Limb (tissue), 2 donors: ENCODE results near the gene MS4A6E.
"Not testable (repeated sequence)": the region's sequence is repeated elsewhere in the genome, so short reads cannot be mapped to it uniquely, and the experiment has no call there.

Experiments used
- DNase-seq, 2 donors: peaks; one replicate each; pipeline ENCODE4 v3.0.0-alpha.2; 2016; ENCODE audit errors: extremely low spot score in 2 of 2

MS4A6E gene, protein sequence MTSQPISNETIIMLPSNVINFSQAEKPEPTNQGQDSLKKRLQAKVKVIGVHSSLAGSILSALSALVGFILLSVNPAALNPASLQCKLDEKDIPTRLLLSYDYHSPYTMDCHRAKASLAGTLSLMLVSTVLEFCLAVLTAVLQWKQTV

DNA sequence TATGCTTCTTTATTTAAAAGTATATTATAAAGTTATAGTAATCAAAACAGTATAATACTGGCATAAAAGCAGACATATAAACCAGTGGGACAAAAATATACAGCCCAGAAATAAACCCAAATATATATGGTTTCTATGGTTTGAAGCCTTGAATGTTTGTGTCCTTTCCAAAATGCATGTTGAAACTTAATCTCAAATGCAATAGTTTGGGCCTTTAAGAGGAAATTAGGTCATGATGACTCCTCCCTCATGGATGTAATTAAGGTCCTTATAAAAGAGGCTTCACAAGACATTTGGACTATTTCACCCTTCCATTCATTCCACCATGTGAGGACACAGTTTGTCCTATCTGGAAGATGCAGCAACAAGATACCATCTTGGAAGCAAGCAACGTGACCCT is at the start of gene MS4A6E:
MS4A6E (plus strand) TSS at position 301 of the 400 bp plus-strand sequence. CDS start 7,641 bp downstream, outside the sequence.
- no peak for DNase-seq

DNA sequence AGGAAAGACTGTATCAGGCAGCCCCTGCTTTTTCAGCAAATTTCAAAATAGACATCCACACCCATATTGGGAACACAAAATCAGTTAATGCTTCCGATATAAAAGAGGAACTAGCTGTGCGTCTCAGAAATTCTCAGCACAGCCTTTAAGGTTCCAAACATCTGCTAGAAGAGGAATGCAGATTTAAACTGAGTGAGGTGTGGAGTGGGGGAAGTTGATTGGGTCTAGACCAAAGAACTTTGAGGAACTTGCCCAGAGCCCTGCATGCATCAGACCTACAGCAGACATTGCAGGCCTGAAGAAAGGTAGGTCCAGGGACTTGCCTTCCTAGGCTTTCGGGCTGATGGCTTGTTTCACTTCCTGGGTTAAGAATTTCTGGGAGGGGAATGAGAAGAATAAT is 46.6 kb upstream of the MS4A6E start, which contains the start of gene MS4A4A:
MS4A4A (plus strand) TSS at position 255 of the 400 bp plus-strand sequence; CDS start at position 265, 10 bp downstream.
- no peak for DNase-seq

DNA sequence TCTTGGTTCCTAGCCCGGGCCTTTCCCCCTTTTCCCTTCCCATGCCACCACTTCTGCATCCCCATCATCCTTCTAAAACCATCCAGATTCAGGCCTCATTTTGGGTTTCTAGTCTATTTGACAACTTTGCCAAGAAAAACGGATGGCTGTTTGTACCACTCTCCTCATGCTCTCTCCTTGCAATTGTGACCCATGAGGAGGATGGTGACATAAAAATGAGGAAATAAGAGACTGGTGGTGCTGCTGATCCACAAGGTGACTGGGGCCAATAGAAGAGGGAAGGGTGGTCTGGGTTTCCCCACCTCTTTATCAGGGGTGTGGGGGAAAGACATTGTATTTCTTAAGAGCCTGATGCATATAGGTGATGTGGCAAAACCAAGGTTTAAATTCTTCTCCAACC is 45.6 kb upstream of the MS4A6E start:
- no peak for DNase-seq

DNA sequence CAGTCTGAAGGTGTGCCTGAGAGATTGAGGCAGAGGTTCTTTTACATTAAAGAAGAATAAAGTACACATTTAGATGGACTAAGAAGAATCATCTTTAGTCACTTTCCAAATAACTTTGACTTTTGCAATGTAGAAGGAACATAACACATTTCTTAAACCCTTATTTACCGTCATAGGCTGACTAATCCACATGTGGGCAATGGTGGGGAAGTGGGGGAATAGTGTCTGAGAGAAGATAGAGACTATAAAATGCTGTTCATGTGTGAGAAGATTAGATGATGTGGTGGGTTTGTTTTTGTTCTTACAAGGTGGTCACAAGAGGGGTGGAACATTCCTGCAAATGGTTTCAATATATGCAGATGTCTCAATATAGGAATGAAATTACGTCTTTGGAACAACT is 44.8 kb upstream of the MS4A6E start:
- no peak for DNase-seq

DNA sequence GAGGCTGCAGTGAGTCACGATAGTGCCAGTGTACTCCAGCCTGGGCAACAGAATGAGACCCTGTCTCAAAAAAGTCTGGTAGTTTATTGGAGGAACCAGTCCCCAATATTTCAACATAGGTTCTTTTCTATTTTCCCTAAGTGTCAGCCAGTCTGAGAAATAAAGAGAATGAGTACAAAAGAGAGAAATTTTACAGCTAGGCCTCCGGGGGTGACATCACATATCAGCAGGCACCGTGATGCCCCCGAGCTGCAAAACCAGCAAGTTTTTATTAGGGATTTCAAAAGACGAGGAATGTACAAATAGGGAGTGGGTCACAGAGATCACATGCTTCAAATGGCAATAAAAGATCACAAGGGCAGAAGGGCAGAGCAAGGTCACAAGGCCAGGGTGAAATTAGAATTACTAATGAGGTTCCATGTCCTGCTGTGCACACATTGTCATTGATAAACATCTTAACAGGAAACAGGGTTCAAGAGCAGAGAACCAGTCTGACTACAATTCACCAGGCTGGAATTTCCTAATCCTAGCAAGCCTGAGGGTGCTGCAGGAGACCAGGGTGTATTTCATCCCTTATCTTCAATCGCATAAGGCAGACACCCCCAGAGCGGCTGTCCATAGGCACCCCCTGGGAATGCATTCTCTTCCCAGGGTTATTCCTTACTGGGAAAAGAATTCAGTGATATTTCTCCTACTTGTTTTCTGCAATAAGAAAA is 41.5 kb upstream of the MS4A6E start:
- not testable (repeated sequence) for DNase-seq

DNA sequence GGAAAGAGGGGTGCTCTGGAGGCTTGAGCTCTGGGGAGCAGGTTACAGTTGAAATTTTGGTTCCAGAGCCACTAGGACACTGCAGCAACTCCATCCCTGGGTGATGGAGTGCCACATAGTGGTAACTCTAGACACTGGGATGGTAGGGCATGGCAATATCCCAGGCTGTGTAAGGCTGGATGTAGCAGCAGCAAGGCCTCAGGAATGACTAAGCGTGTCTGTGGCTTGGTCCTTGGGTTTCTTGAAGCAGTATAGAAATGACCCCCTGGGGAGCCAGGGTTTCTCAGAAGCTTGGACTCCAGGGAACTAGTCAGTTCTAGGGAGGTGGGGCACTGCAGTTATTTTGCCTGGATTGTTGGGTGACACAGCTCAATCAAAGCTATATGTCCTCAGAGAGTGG is 38.5 kb upstream of the MS4A6E start:
- no peak for DNase-seq

DNA sequence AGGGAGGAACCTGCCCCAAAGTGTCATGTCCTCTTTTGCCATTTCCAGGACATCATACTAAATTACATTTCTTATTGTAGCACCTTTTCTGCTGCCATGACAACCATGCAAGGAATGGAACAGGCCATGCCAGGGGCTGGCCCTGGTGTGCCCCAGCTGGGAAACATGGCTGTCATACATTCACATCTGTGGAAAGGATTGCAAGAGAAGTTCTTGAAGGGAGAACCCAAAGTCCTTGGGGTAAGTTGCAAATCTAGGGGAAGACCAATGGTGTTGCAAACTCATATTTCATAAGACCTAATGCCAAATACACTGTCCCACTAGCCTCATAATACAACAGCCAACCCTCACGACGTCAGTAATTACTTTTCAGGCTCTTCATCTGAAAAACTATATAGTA is 34.9 kb upstream of the MS4A6E start:
- DNase-seq: no peak

DNA sequence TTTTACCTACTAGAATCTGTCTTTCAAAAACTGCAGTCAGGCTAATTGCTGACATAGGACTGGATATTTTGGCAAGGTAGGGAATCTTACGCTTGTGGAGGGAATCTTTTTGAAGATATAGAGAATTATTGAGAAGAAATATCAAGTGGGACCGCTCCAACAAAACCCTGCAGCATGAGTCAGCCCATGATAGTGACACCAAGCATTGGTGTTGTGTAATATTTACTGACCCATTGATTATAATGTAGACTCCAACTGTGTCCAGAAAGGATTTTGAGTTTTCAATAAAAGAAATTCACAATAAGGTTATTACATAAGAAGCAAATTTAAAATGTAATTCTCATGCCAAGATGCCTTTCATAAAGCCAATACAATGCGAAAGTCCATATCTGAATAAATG is 25.9 kb upstream of the MS4A6E start:
- DNase-seq: no peak

DNA sequence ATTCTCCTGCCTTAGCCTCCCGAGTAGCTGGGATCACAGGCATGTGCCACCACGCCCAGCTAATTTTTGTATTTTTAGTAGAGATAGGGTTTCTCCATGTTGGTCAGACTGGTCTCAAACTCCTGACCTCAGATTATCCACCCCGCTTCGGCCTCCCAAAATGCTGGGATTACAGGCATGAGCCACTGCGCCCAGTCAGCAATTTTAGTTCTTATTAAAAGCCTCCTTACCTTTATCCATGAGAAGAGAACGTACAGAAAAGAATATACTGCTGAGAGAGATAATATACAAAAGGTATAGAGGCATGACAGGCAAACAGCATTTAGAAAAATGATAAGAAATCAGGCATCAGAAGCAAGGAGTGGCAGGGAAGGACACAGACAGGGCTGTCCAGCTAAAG is 25.2 kb upstream of the MS4A6E start:
- DNase-seq: not testable (repeated sequence)

DNA sequence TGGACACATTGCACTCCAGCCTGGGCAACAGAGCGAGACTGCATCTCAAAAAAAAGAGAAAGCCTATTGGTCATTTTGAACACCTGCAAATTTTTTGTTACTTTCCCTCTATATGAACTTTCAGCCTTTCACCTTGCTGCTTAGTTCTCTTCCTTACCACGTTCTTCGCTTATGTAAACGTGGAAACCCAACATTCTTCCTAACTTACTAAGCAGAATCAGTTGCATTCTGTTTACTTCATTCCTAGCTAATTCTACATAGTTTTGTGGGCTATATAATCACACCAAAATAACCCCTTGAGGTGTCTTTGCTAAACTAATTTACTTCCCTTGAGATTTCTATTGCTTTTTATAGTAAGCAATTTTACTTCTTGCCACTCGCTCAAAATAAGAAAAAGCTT is 23.4 kb upstream of the MS4A6E start:
- DNase-seq: no peak

DNA sequence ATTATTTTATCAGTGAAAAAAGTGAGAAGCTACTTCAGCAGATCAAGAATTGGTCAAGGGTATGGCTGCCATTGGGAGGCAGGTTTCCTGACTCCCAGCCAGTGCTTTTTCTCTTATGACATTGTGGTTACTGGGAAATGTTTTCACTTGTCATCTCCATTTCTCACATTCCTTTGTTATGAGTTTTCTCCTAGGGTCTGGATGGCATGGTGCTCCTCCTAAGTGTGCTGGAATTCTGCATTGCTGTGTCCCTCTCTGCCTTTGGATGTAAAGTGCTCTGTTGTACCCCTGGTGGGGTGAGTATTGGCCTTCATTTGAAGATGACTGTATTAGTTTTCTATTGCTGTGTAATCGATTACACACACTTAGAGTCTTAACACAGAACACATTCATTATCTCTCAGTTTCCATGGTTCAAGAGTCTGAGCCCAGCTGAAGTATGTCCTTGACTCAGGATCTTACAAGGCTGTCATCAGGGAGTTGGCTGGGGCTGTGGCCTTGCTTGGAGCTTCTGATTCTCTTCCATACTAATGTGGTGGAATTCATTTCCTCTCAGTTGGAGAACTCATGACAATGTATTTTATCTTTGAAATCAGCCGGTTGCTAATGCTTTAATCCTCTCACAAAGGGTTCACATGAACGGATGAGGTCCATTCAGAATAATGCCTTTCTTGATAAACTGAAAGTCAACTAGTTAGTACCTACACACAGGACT is 21.0 kb upstream of the MS4A6E start:
- DNase-seq: no peak

DNA sequence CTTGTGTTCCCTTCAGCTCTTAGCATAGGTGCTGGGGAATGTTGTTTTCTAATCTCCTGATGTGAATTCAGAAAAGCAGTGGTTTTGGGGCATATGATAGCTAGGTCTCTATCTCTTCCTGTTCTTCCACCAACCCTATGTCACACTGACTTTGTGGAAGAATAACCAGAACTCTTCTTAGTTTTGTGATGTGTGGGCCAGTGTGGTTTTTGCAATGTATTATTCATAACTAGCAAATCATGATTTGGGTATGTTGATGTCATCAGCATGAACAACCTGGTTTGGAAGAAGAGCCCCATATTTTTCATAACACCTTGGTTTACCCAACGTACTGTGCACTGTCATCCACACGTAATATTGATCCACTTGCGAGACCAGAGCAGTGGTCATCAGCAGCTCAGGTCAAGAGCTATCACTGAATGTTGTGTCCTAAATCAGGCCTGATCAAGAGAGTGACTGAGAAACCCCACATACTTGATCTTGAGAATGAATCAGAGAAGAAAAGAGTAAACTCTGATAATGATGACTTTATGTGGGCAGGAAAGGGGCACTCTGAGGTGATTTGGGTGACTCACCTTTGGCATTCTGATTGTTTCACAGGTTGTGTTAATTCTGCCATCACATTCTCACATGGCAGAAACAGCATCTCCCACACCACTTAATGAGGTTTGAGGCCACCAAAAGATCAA is 19.4 kb upstream of the MS4A6E start:
- no peak for DNase-seq

DNA sequence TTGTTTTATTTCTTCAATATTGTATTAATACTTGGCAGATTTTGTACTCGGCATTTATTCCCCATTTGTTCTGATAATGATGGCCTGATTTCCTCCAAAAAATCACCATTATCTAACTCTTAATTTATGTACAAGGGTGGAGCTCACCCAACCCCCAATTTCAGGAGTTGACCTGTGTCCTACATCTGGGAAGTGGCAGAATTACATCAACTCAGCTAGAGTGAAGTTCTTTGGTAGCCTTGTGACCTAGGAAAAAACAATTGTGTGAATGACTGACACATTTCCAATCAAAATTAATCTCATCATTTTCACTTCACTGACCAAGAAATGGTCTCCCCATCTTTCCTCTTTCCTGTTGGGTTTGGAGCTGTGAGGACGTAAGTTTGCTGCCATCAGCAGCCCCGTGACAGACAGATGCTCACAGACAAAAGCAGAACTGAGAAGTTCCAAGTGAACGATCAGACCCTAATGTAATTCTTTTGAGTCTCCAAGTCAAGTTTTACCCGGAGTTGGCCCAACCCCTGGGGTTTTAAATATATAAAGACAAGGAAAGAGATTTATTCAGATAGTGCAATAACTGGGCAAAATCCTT is 16.6 kb upstream of the MS4A6E start:
- DNase-seq: no peak

DNA sequence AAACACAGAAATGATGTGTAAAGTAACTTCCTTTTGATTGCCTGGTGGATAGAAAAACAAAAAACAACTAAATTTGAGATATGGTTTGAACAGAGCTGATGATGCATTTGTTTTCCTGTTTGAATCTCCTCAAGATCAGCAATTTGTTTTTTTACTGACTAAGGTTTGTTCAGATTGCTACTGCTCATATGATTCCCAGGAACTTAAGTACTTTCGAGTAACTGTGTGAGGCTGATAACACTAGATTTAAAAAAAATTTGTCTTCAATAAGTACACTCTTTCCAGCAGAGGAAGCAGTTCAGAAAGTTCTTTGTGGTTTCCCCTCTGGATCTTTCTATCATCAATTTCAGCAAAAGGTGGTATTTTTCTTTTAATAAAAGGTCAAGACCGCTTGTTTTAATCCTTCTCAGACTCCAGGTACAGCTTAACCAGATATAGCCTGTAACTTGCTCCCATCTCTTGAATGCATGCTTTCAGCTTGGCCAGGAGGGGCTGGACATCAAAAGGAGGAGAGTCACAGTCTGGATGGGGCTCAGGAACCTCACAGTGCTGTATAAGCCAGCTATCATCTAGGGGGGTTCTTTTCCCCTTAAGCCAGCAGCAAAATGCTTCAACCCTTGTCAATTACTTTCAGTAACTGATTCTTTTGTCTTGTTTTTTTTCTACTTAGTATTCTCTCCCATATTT is 12.3 kb upstream of the MS4A6E start:
- DNase-seq: no peak

DNA sequence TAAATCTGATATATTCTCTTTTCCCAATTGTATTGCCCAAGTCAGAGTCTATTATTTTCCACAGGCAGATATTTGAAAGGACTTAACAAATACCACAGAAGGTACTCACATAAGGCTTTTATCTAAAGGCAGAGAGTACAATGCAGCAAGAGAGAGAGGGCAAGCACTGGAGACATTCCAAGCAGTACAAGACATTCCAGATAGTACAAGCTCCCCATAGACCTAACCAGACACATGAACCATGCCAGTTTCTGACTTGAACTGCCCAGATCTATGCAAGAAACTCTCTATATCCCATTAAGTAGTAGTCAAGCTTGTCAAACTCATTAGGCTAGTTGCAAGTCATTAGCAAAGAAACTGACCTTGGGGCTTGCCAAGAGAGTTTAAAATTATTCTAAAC is 11.2 kb upstream of the MS4A6E start:
- DNase-seq: no peak

DNA sequence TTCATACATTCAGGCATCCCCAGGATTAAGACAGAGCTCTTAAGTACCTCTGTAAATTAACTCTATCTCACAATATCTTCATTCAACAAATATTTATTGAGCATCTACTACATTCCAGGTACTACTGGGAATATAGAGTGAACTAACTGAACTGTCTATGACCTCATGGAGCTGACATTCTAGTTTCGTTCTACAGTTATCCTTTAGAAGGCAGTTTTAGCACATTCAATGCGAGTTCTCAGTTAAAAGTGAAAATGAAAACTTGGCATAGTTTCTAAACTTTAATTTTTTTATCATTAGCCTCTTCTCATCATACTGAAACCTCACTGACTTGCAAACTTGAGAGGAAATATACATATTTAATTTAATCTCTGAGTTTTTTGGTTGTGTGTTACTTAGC is 10.7 kb upstream of the MS4A6E start:
- no peak for DNase-seq

DNA sequence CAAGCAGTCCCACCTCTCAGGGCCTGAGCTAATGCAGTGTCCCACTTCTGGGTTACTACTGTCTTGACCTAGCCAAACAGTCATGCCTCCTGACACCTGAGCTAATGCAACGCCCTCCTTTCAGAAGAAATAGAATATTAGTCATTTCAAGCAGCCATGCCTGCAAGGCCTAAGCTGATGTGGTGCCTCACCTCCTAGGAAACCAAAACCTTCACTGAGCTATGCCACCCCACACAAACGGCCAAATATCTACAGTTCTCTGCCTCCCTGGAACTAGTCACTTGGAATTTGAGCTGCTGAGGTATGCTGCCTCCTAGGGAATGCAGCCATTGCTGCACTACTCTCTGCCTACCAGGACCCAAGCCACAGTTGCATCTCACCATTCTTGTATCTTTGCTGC is 8.3 kb upstream of the MS4A6E start:
- no peak for DNase-seq

DNA sequence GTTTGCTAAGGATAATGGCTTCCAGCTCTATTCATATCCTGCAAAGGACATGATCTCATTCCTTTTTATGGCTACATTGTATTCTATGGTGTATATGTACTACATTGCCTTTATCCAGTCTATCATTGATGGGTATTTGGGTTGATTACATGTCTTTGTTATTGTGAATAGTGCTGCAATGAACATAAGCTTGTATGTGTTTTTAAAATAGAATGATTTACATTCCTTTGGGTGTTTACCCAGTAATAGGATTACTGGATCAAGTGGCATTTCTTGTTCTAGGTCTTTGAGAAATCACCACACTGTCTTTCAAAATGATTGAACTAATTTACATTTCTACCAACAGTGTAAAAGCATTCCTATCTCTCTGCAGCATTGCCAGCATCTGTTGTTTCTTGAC is 6.0 kb upstream of the MS4A6E start:
- no peak for DNase-seq

DNA sequence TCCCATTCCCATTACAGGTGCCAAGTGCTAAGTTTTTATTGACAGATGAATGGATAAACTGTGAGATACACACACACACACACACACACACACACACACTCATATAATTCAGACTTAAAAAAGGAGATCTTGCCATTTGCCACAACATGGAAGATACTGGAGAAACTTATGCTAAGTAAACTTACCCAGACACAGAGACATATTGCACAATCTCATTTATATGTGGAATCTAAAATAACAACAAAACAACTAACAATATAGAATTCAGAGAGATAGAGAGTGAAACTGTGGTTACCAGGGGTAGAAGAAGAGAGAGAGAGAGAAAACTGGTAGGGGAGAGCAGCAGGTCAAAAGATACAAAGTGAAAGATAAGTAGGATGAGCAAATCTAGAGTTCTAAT is 1.4 kb downstream of the MS4A6E start:
- DNase-seq: no peak

DNA sequence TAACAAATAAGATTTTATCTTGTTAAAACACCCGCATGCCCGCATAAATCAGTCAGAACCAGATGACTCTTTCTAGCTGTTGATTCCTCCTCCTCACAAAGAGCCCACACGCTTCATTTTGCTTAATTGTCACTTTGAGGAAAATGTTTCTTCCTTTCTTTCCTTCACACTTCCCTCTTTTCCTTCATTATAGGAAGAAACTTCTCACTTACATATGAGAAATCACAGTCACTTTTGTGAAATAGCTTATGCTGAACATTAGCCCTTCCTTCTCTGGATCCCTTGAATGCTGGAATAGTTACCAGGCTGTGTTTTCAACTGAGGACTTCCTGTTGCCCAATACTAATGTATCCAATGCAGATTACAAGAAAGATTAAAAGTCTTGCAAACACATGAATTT is 5.8 kb downstream of the MS4A6E start:
- DNase-seq: no peak

DNA sequence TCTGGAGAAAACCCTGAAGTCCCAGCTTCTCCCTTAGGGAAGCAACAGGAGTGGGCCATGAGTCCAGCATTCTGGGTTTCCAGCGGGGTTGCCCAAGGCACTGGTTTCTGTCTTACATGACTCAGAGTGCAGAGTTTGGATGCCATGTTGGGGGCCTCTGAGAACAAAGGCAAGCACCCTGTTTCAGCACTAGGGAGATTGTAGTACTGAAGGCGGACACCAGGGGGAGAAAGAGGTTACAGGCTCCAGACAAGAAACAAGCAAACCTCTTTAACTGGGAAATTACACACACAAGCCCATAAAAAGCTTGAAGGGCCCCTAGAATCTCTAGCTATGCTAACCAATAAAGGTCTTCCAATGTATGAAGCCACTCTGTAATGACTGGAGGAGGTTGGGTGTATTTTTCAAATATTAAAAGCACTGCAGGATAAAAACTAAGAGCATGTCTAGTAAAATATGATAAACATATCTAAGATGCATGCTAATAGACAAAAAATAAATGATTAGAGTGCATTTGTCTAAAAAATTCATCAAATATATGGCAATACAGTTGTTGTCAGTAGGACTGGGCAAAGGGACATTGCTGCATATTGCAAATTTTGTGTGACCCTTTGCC is 7.1 kb downstream of the MS4A6E start:
- peak in 1 of 2 donors; percentile 66 for DNase-seq
